Measurements from ENCODE around the gene SMIM38. TPM values are rescaled to one million over a fixed set of nuclear protein-coding genes. Genes with fewer than 3 reads are reported as not detected.

The SMIM38 gene
- total RNA-seq, 1 experiment from 2014 or later: 0.09 TPM

DNA sequence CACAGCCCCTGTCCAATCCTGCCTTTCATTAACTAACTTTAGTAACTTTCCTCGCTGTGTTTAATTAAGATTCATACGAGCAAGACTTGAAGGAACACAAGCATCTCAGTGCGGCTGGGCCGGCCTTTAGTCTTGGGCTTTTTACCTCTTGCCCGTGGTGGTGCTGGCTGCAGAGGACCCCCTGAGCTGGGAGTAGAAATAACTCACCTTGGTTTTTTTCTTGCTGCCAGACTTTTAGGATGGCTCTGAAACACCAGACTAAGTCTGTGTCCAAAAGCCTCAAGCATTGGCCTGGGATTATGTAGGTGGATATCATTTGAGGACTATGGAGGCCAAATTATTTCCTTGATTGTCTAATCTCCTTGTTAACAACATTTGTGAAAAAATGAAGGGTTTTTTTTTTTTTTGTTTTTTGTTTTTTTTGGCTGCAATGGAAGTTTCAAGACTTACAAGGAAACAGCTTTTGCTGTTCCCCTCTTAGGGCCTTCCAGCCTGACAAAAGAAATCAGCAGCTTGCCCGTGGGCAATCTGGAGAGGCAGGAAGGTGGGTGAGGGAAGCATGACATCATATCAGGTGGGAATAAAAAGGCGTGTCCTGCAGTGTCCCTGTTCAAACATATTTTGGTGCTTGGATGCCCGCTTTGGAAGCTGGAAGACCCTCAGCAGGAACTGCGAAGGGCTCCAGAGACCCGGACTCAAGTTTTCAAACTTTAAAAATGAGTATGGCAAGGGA, 44.0 kb downstream of the SMIM38 start:
- H2BK120ac ChIP-seq (ENCODE audit: low read depth, low read length, poor library complexity, severe bottlenecking): no peak overlapping the region
- no peak overlapping the region for H4K5ac ChIP-seq (ENCODE audit: insufficient read length, low read depth, low read length)
- H2BK12ac ChIP-seq (ENCODE audit: insufficient read length, low read depth, low read length): no peak overlapping the region
- no peak overlapping the region for H3K4ac ChIP-seq (ENCODE audit: low read depth, low read length)
- no peaks in the 10 kb centered on the region for H3K79me1 ChIP-seq (ENCODE audit: insufficient read depth, low read depth, low read length, poor library complexity, severe bottlenecking)
- H3K4me1 Mint-ChIP-seq: peaks cover 8 to 11% of the 10 kb centered on the region in 2 experiments; a peak in 3 of 4 replicates
- H3K23me2 ChIP-seq (ENCODE audit: insufficient read length, low read depth, low read length, poor library complexity, severe bottlenecking): no peaks in the 10 kb centered on the region
- no peak for DNase-seq
- H4K8ac ChIP-seq (replicated peaks; ENCODE audit: insufficient read length, low read depth, low read length): no peak overlapping the region
- no peak overlapping the region; a peak in 1 of 5 replicates for H3K4me3 Mint-ChIP-seq
- no peak overlapping the region for H3K27ac Mint-ChIP-seq
- no peak overlapping the region for H2BK20ac ChIP-seq (ENCODE audit: low read depth, low read length, poor library complexity, severe bottlenecking)
- no peak overlapping the region for H3K56ac ChIP-seq (ENCODE audit: insufficient read length, low read depth, low read length)
- H4K91ac ChIP-seq (ENCODE audit: insufficient read length, low read depth, low read length): no peak overlapping the region
- H3K27ac ChIP-seq (ENCODE audit: insufficient read length, low read depth, low read length): no peak overlapping the region
- no CpG with 5 or more reads among the region's 10 CpGs for WGBS (ENCODE audit: extremely low coverage, insufficient read length, low lambda C conversion rate)
- H4K20me1 ChIP-seq (ENCODE audit: control insufficient read depth, insufficient read depth, insufficient read length): no peaks in the 10 kb centered on the region
- no peak overlapping the region for H2AFZ ChIP-seq (ENCODE audit: low read length)
- H2AK5ac ChIP-seq (ENCODE audit: insufficient read length, low read length): no peak overlapping the region
- peaks cover 3 to 5% of the 10 kb centered on the region in 2 experiments; a peak in 3 of 5 replicates for H3K9me3 Mint-ChIP-seq
- H3K4me2 ChIP-seq (ENCODE audit: insufficient read depth, insufficient read length, low read length): no peak overlapping the region
- H3K18ac ChIP-seq (ENCODE audit: insufficient read length, low read depth, low read length): no peak overlapping the region
- no peak overlapping the region for H3T11ph ChIP-seq (ENCODE audit: low read length)
- H3K23ac ChIP-seq (ENCODE audit: insufficient read length, low read depth, low read length): no peak overlapping the region
- no peak overlapping the region for H3K9ac ChIP-seq (ENCODE audit: extremely low read depth, insufficient read length, low read length)
- no peaks in the 10 kb centered on the region for H3K27me3 ChIP-seq (ENCODE audit: insufficient read depth, low read length)
- H3K4me1 ChIP-seq (ENCODE audit: insufficient read depth, low read length): no peaks in the 10 kb centered on the region
- TF ChIP-seq, protein P1, sequence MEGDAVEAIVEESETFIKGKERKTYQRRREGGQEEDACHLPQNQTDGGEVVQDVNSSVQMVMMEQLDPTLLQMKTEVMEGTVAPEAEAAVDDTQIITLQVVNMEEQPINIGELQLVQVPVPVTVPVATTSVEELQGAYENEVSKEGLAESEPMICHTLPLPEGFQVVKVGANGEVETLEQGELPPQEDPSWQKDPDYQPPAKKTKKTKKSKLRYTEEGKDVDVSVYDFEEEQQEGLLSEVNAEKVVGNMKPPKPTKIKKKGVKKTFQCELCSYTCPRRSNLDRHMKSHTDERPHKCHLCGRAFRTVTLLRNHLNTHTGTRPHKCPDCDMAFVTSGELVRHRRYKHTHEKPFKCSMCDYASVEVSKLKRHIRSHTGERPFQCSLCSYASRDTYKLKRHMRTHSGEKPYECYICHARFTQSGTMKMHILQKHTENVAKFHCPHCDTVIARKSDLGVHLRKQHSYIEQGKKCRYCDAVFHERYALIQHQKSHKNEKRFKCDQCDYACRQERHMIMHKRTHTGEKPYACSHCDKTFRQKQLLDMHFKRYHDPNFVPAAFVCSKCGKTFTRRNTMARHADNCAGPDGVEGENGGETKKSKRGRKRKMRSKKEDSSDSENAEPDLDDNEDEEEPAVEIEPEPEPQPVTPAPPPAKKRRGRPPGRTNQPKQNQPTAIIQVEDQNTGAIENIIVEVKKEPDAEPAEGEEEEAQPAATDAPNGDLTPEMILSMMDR (conservative IDR thresholded peaks at IDR 0.05): no peak
- H3K27me3 Mint-ChIP-seq (ENCODE audit: low read depth): peaks cover 2% of the 10 kb centered on the region; the same call in 1 of the 2 replicates
- H3K14ac ChIP-seq (ENCODE audit: insufficient read depth, low read length): no peak overlapping the region
- no peaks in the 10 kb centered on the region for H3K79me2 ChIP-seq (ENCODE audit: insufficient read depth, low read length)
- H3K36me3 Mint-ChIP-seq (ENCODE audit: insufficient read depth in 1 of 3, low read depth in 3 of 3): peaks cover 0 to 2% (median 1%) of the 10 kb centered on the region in 3 experiments; a peak in 2 of 7 replicates
- no peak overlapping the region for H2BK5ac ChIP-seq (ENCODE audit: insufficient read length, low read length)
- no peak overlapping the region for H2BK15ac ChIP-seq (ENCODE audit: low read depth, low read length)
- no peaks in the 10 kb centered on the region for H3K9me3 ChIP-seq (ENCODE audit: control insufficient read depth, low read depth, low read length)

Data from H9 (cell line).